HG03432 (cell line): ENCODE data around the gene DNAAF3.
"Not testable (repeated sequence)": the region's sequence is repeated elsewhere in the genome, so short reads cannot be mapped to it uniquely, and the experiment has no call there.

Experiments used
- ATAC-seq: cut with Tn5 transposase; IDR thresholded peaks from one replicate; pipeline ENCODE4 v1.9.1; 2021; ENCODE audit warnings: mild to moderate bottlenecking, moderate library complexity; ENCODE audit not compliant: unreplicated experiment

The DNAAF3 gene

GRCh38 chr19:55155784-55156183 is 10.6 kb downstream of the DNAAF3 start:
- not testable (repeated sequence) for ATAC-seq

GRCh38 chr19:55153652-55154264 is 12.7 kb downstream of the DNAAF3 start:
- no peak for ATAC-seq

GRCh38 chr19:55152017-55152416 is 14.4 kb downstream of the DNAAF3 start:
- ATAC-seq = no peak

GRCh38 chr19:55149078-55150003 is 17.1 kb downstream of the DNAAF3 start, which contains the start of gene TNNT1:
Gene TNNT1 (minus strand): TSS chr19:55149206. CDS start chr19:55147157, 2,049 bp downstream.
- no peak for ATAC-seq

- no peak for ATAC-seq
These were observed 18.7 kb downstream of the DNAAF3 start for GRCh38 chr19:55147545-55148251.

GRCh38 chr19:55146705-55147273 is 19.6 kb downstream of the DNAAF3 start:
- ATAC-seq = no peak

GRCh38 chr19:55146078-55146704 is 20.2 kb downstream of the DNAAF3 start:
- ATAC-seq = no peak

- ATAC-seq = no peak
These were observed 21.2 kb downstream of the DNAAF3 start for GRCh38 chr19:55145232-55145631.

GRCh38 chr19:55141696-55142095 is 24.7 kb downstream of the DNAAF3 start:
- no peak for ATAC-seq

- ATAC-seq = no peak
These were observed 28.5 kb downstream of the DNAAF3 start for GRCh38 chr19:55137915-55138314.

GRCh38 chr19:55136399-55137102 is 29.9 kb downstream of the DNAAF3 start:
- no peak for ATAC-seq

- ATAC-seq = no peak
These were observed 31.7 kb downstream of the DNAAF3 start for GRCh38 chr19:55134736-55135135.

GRCh38 chr19:55133639-55134444 is 32.6 kb downstream of the DNAAF3 start:
- ATAC-seq = no peak

- no peak for ATAC-seq
These were observed 33.8 kb downstream of the DNAAF3 start for GRCh38 chr19:55132453-55133129.

GRCh38 chr19:55131421-55131820 is 35.0 kb downstream of the DNAAF3 start:
- ATAC-seq = no peak

- ATAC-seq = no peak
These were observed 47.4 kb downstream of the DNAAF3 start for GRCh38 chr19:55119053-55119452.

GRCh38 chr19:55118401-55118991 is 47.9 kb downstream of the DNAAF3 start:
- no peak for ATAC-seq

GRCh38 chr19:55117663-55118391 is 48.6 kb downstream of the DNAAF3 start:
- peak; percentile 81 for ATAC-seq
